Right lobe of liver (tissue), 4 donors: ENCODE results near the gene P2RY14.

Experiments used
- CTCF ChIP-seq, 4 donors: fragments of 200-600 bp in 3 of 4; fragments of 450-650 bp in 1 of 4; IDR thresholded peaks; one replicate each; pipeline versions ENCODE4 v1.5.1 to v1.8.0; 2016 to 2022; ENCODE audit warnings: antibody characterized with exemption in 4 of 4, mild to moderate bottlenecking in 2 of 4
- POLR2A ChIP-seq: fragments of 450-650 bp; IDR thresholded peaks from one replicate; pipeline ENCODE4 v1.6.1; 2017; ENCODE audit warnings: antibody characterized with exemption, mild to moderate bottlenecking
- donor health status: DM: no; HTN: no; CAD: no.
- donor health status: DM: no; HTN: no; CAD: no.
- donor health status: DM: no; HTN: yes; CAD: no.

- TF ChIP-seq CTCF (IDR thresholded peaks at IDR 0.05) (no peak), POLR2A (no peak)
Observed at GRCh38 chr3:151262871-151263525, 15.3 kb downstream of the P2RY14 start.
